ENCODE results near the gene DIS3L2.

DIS3L2 gene

GRCh38 chr2:231968820-231969219, 7.3 kb downstream of the DIS3L2 start:
- Histone ChIP-seq H3K4me3 (ENCODE audit: low read depth, low read length) (no peak overlapping the region), H3K9me3 (ENCODE audit: severe bottlenecking) (peaks cover 2% of the 10 kb centered on the region), H3K27me3 (ENCODE audit: insufficient read depth, low read depth, severe bottlenecking) (no peaks in the 10 kb centered on the region), H3K36me3 (no peaks in the 10 kb centered on the region), H3K27ac (no peak overlapping the region)
- DNase-seq: no peak
- no peak for TF ChIP-seq CTCF (IDR thresholded peaks at IDR 0.05; ENCODE audit: low read depth, low read length)

GRCh38 chr2:231970461-231970860, 8.9 kb downstream of the DIS3L2 start:
- no peak for TF ChIP-seq CTCF (IDR thresholded peaks at IDR 0.05; ENCODE audit: low read depth, low read length)
- Histone ChIP-seq H3K4me3 (ENCODE audit: low read depth, low read length) (no peak overlapping the region), H3K27ac (no peak overlapping the region), H3K36me3 (no peaks in the 10 kb centered on the region), H3K9me3 (ENCODE audit: severe bottlenecking) (peaks cover 2% of the 10 kb centered on the region), H3K27me3 (ENCODE audit: insufficient read depth, low read depth, severe bottlenecking) (no peaks in the 10 kb centered on the region)
- DNase-seq: no peak

GRCh38 chr2:231975001-231975400, 13.5 kb downstream of the DIS3L2 start:
- Histone ChIP-seq H3K27ac (no peak overlapping the region), H3K36me3 (no peaks in the 10 kb centered on the region), H3K27me3 (ENCODE audit: insufficient read depth, low read depth, severe bottlenecking) (no peaks in the 10 kb centered on the region), H3K9me3 (ENCODE audit: severe bottlenecking) (no peaks in the 10 kb centered on the region), H3K4me3 (ENCODE audit: low read depth, low read length) (no peak overlapping the region)
- DNase-seq: no peak
- no peak for TF ChIP-seq CTCF (IDR thresholded peaks at IDR 0.05; ENCODE audit: low read depth, low read length)

- TF ChIP-seq CTCF (IDR thresholded peaks at IDR 0.05; ENCODE audit: low read depth, low read length): no peak
Measured at GRCh38 chr2:231977430-231977829, 15.9 kb downstream of the DIS3L2 start.

GRCh38 chr2:231984992-231985391, 23.5 kb downstream of the DIS3L2 start:
- TF ChIP-seq CTCF (IDR thresholded peaks at IDR 0.05; ENCODE audit: low read depth, low read length): no peak
- Histone ChIP-seq H3K9me3 (ENCODE audit: severe bottlenecking) (no peaks in the 10 kb centered on the region), H3K27ac (no peak overlapping the region), H3K4me3 (ENCODE audit: low read depth, low read length) (no peak overlapping the region), H3K36me3 (no peaks in the 10 kb centered on the region; the same call in none of the 2 replicates), H3K27me3 (ENCODE audit: insufficient read depth, low read depth, severe bottlenecking) (no peaks in the 10 kb centered on the region)
- DNase-seq: no peak

More at GRCh38 chr2:231977430-231977829, 15.9 kb downstream of the DIS3L2 start:
- no peak for DNase-seq
- Histone ChIP-seq H3K9me3 (ENCODE audit: severe bottlenecking) (no peaks in the 10 kb centered on the region), H3K36me3 (no peaks in the 10 kb centered on the region), H3K27ac (no peak overlapping the region), H3K27me3 (ENCODE audit: insufficient read depth, low read depth, severe bottlenecking) (no peaks in the 10 kb centered on the region), H3K4me3 (ENCODE audit: low read depth, low read length) (no peak overlapping the region)

- Histone ChIP-seq H3K4me3 (ENCODE audit: low read depth, low read length) (no peak overlapping the region), H3K9me3 (ENCODE audit: severe bottlenecking) (no peaks in the 10 kb centered on the region), H3K27ac (no peak overlapping the region), H3K36me3 (no peaks in the 10 kb centered on the region; the same call in none of the 2 replicates), H3K27me3 (ENCODE audit: insufficient read depth, low read depth, severe bottlenecking) (no peaks in the 10 kb centered on the region)
- no peak for TF ChIP-seq CTCF (IDR thresholded peaks at IDR 0.05; ENCODE audit: low read depth, low read length)
- DNase-seq: no peak
Measured at GRCh38 chr2:231985823-231986261, 24.3 kb downstream of the DIS3L2 start.

All from WERI-Rb-1 (cell line).